PC-9 (cell line): Measurements from ENCODE around the gene LRP1B. TPM values are rescaled to one million over a fixed set of nuclear protein-coding genes. Genes with fewer than 3 reads are reported as not detected.
"Not testable (repeated sequence)": the region's sequence is repeated elsewhere in the genome, so short reads cannot be mapped to it uniquely, and the experiment has no call there.

Source experiments
- BruUV-seq: library from RNA; stranded (reverse); fragments of 400-500 nt; replicated peaks from 2 replicates; lab custom pipeline; 2021; lab: Mats Ljungman, UMichigan
- CTCF ChIA-PET: fragments of 300-600 bp; sonication (Branson Sonifier 250); formaldehyde crosslinking; loops from one replicate; lab custom pipeline; 2022; ENCODE audit warnings: antibody characterized with exemption; lab: Charles Lee
- POLR2A ChIA-PET: fragments of 300-600 bp; sonication (Branson Sonifier 250); formaldehyde crosslinking; loops from one replicate; lab custom pipeline; 2022; ENCODE audit warnings: antibody characterized with exemption; ENCODE audit not compliant: unreplicated experiment; lab: Charles Lee
- DNase-seq, 2 experiments: peaks; one replicate each; pipeline versions ENCODE4 v3.0.0 to v3.0.0-alpha.2; 2015 to 2022; ENCODE audit warnings: mixed read lengths in 1 of 2
- H2AFZ ChIP-seq: fragments of 200-600 bp; sonication (generic); 2 replicates; pipeline ENCODE4 v1.8.1; 2017; ENCODE audit warnings: antibody characterized with exemption
- H3F3A ChIP-seq: fragments of 200-600 bp; sonication (generic); 2 replicates; pipeline ENCODE4 v1.8.1; 2017; ENCODE audit warnings: antibody characterized with exemption, mild to moderate bottlenecking, low read depth; ENCODE audit not compliant: insufficient read depth
- H3K27ac ChIP-seq: fragments of 200-600 bp; sonication (generic); 2 replicates; pipeline ENCODE4 v1.6.1; 2016; ENCODE audit warnings: mixed run types
- H3K27me3 ChIP-seq: fragments of 200-600 bp; sonication (generic); 2 replicates; pipeline ENCODE4 v1.6.1; 2016; ENCODE audit warnings: low read depth, mixed run types; ENCODE audit not compliant: insufficient read depth
- H3K36me3 ChIP-seq: fragments of 200-600 bp; sonication (generic); 2 replicates; pipeline ENCODE4 v1.6.1; 2016; ENCODE audit warnings: low read depth, mixed run types
- H3K4me1 ChIP-seq: fragments of 200-600 bp; sonication (generic); replicated peaks from 2 replicates; pipeline ENCODE4 v1.6.1; 2016; ENCODE audit warnings: mixed run types; ENCODE audit not compliant: insufficient read depth
- H3K4me2 ChIP-seq: fragments of 200-600 bp; sonication (generic); 2 replicates; pipeline ENCODE4 v1.6.1; 2017; ENCODE audit warnings: mixed run types
- H3K4me3 ChIP-seq: fragments of 200-600 bp; sonication (generic); 2 replicates; pipeline ENCODE4 v1.6.1; 2016; ENCODE audit warnings: mixed run types
- H3K79me2 ChIP-seq: fragments of 200-600 bp; sonication (generic); 2 replicates; pipeline ENCODE4 v1.6.1; 2017; ENCODE audit warnings: low read depth, mixed run types
- H3K9me2 ChIP-seq: fragments of 200-600 bp; sonication (generic); 2 replicates; pipeline ENCODE4 v1.8.1; 2017; ENCODE audit warnings: mild to moderate bottlenecking; ENCODE audit not compliant: insufficient read depth
- H3K9me3 ChIP-seq: fragments of 200-600 bp; sonication (generic); 2 replicates; pipeline ENCODE4 v1.8.1; 2016; ENCODE audit warnings: low read depth; ENCODE audit not compliant: insufficient read depth
- H4K20me1 ChIP-seq: fragments of 200-600 bp; sonication (generic); 2 replicates; pipeline ENCODE4 v1.8.1; 2017; ENCODE audit not compliant: insufficient read depth
- EZH2 ChIP-seq: fragments of 200-600 bp; sonication (generic); IDR thresholded peaks from 2 replicates; pipeline ENCODE4 v1.8.0; 2017; ENCODE audit warnings: antibody characterized with exemption, low read depth
- intact Hi-C: fragments of 100-400 bp; cut with micrococcal nuclease; formaldehyde crosslinking; loops from one replicate; pipeline ENCODE4 v1.10.0; 2022; ENCODE audit not compliant: unreplicated experiment
- total RNA-seq: library from RNA; stranded (reverse); gene quantifications from 2 replicates; pipeline ENCODE4 v1.2.3, GENCODE V29; 2021
- TF ChIP-seq, protein P1 (sequence below): fragments of 200-600 bp; sonication (generic); conservative IDR thresholded peaks from 2 replicates; pipeline ENCODE4 v1.6.1; 2017; ENCODE audit warnings: mixed run types, antibody characterized with exemption, mild to moderate bottlenecking, moderate library complexity

The LRP1B gene
- total RNA-seq, 1 experiment from 2014 or later, result 1.7 TPM

DNA sequence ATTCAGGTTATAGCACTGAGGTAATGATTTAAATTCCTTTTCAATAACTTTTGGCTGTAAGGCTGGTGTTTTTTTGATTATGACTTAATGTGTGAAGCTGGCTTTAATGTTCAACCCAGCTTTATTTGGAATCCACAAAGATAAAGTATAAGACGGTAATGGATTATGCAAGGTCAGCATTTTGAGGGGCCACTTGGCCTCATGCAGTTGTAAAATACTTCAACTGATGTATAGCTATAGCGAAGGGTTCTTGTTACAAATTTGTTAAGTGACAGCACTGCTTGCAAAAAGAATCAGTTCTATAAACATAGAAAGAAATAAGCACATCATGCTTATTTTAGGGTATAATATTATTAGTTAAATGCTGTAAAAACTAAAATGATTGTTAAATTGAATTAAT lies 36.6 kb downstream of the LRP1B start:
- no TSS peak for BruUV-seq
- TF ChIP-seq, protein P1, sequence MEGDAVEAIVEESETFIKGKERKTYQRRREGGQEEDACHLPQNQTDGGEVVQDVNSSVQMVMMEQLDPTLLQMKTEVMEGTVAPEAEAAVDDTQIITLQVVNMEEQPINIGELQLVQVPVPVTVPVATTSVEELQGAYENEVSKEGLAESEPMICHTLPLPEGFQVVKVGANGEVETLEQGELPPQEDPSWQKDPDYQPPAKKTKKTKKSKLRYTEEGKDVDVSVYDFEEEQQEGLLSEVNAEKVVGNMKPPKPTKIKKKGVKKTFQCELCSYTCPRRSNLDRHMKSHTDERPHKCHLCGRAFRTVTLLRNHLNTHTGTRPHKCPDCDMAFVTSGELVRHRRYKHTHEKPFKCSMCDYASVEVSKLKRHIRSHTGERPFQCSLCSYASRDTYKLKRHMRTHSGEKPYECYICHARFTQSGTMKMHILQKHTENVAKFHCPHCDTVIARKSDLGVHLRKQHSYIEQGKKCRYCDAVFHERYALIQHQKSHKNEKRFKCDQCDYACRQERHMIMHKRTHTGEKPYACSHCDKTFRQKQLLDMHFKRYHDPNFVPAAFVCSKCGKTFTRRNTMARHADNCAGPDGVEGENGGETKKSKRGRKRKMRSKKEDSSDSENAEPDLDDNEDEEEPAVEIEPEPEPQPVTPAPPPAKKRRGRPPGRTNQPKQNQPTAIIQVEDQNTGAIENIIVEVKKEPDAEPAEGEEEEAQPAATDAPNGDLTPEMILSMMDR, result no peak
- no peak for TF ChIP-seq EZH2
- Histone ChIP-seq H3K4me1 (no peaks in the 10 kb centered on the region), H4K20me1 (no peaks in the 10 kb centered on the region), H3K9me2 (no peaks in the 10 kb centered on the region), H3K36me3 (no peaks in the 10 kb centered on the region), H3K4me3 (no peak overlapping the region), H3K4me2 (no peak overlapping the region), H3K27me3 (no peaks in the 10 kb centered on the region), H2AFZ (no peak overlapping the region), H3F3A (no peaks in the 10 kb centered on the region), H3K27ac (no peak overlapping the region), H3K79me2 (no peaks in the 10 kb centered on the region), H3K9me3 (no peaks in the 10 kb centered on the region)
- ChIA-PET CTCF (no interaction called here), POLR2A (interaction anchor here (0.8 kb wide), 1 partner anchor 502 kb away, joined by 10 read pairs; no protein-coding TSS in a partner anchor)
- no peak for DNase-seq
- intact Hi-C loops, result no loop called here

DNA sequence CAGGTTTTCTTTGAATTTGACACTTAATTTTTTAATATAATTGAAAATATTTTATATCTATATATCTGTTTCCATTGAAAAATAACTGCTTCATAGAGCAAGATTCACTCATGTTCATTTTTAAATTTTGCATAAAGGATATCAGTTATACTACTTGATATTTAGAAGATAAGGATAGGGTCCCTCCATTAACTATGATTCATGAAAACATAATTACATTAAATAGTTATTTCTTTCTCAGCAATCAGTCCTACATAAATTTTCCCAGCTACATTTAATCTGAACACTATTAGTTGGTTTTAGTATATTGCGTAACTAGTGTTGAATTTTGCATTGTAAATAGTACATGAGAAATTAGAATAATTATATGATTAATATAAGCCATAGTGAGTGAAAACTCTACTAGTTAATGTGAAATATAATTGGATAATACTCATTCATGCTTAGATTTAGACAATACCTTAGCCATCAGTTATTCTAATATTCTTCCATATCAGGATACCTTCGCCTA lies 42.7 kb downstream of the LRP1B start:
- H3K27me3 ChIP-seq, result no peaks in the 10 kb centered on the region
- BruUV-seq, result no TSS peak
- no peak overlapping the region for H2AFZ ChIP-seq
- no peaks in the 10 kb centered on the region for H3K79me2 ChIP-seq
- no peak for DNase-seq
- intact Hi-C loops, result no loop called here
- no peaks in the 10 kb centered on the region for H3K36me3 ChIP-seq
- H3K27ac ChIP-seq, result no peak overlapping the region
- H3K4me1 ChIP-seq, result no peaks in the 10 kb centered on the region
- POLR2A ChIA-PET, result no interaction called here
- H3K4me2 ChIP-seq, result no peak overlapping the region
- H3K9me2 ChIP-seq, result no peaks in the 10 kb centered on the region
- H3K9me3 ChIP-seq, result no peaks in the 10 kb centered on the region
- CTCF ChIA-PET, result no interaction called here
- no peak overlapping the region for H3K4me3 ChIP-seq
- no peaks in the 10 kb centered on the region for H3F3A ChIP-seq
- no peaks in the 10 kb centered on the region for H4K20me1 ChIP-seq
- TF ChIP-seq, protein P1, result no peak
- no peak for TF ChIP-seq EZH2

DNA sequence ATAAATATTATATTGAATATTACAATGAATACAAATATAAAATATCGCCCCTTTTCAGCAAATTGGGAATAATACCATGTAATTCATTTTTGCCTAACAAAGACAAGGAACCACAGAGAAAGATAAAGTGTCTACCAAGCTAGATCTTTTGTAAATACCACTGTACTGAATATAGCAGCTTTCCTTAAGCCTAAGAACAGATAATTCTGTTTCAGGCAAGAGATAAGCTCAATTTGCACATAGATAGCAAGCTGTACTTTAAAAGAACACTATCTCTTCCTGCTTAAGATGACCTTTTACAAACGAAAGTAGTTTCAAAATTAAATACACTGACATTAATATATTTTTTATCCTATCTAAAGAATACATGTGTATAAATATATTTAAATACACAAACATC lies 43.2 kb downstream of the LRP1B start:
- H2AFZ ChIP-seq, H3K79me2 ChIP-seq, H3K9me2 ChIP-seq, BruUV-seq, H3K27me3 ChIP-seq, DNase-seq, H3K9me3 ChIP-seq, POLR2A ChIA-PET, CTCF ChIA-PET, H3K4me2 ChIP-seq, H3F3A ChIP-seq, intact Hi-C loops, H3K4me1 ChIP-seq, H3K36me3 ChIP-seq, H3K27ac ChIP-seq, H4K20me1 ChIP-seq, H3K4me3 ChIP-seq: not testable (repeated sequence)

DNA sequence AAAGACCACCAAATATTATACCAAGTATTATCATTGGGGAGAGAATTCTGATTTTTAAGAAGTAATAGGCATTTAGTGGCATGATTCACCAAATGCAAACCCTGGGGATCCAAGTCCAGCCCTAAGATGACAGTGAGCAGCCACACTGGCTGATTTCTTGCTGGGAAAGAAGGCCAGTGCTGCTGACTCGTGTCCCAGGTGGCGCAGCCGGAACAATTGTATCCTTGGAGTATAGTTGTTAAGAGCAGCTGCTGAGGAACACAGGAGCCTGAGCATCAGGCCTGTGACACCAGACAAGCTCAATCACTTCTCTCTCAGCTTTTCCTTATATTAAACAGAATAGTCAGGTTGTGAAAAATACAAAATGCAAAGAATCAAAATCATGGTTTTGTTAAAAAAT lies 48.4 kb downstream of the LRP1B start:
- intact Hi-C loops, result no loop called here
- no peak overlapping the region for H2AFZ ChIP-seq
- no peaks in the 10 kb centered on the region for H3K36me3 ChIP-seq
- TF ChIP-seq, protein P1, result no peak
- no peak for TF ChIP-seq EZH2
- CTCF ChIA-PET, result no interaction called here
- no peaks in the 10 kb centered on the region for H4K20me1 ChIP-seq
- H3K79me2 ChIP-seq, result no peaks in the 10 kb centered on the region
- H3K4me2 ChIP-seq, result no peak overlapping the region
- no peaks in the 10 kb centered on the region for H3K27me3 ChIP-seq
- H3K9me3 ChIP-seq, result no peaks in the 10 kb centered on the region
- H3F3A ChIP-seq, result no peaks in the 10 kb centered on the region
- POLR2A ChIA-PET, result no interaction called here
- no peak overlapping the region for H3K27ac ChIP-seq
- H3K4me1 ChIP-seq, result no peaks in the 10 kb centered on the region
- no peaks in the 10 kb centered on the region for H3K9me2 ChIP-seq
- no peak overlapping the region for H3K4me3 ChIP-seq
- no TSS peak for BruUV-seq
- DNase-seq, result no peak
